Keratinocyte (primary cell): Measurements from ENCODE around the gene UCKL1. TPM values are rescaled to one million over a fixed set of nuclear protein-coding genes. Genes with fewer than 3 reads are reported as not detected.

Source experiments
- DNase-seq: peaks from one replicate; pipeline ENCODE4 v3.0.0-alpha.2; 2011; ENCODE audit warnings: low read depth, missing footprints, low spot score
- FAIRE-seq: peaks from 2 replicates; lab custom pipeline; 2011; peaks lifted over from hg19 to GRCh38; lab: Jason Lieb, UNC
- H2AFZ ChIP-seq: 2 replicates; pipeline ENCODE4 v1.6.0; 2012; ENCODE audit warnings: low read length, control low read depth, inconsistent platforms; ENCODE audit not compliant: control insufficient read depth
- H3K27ac ChIP-seq: 2 replicates; pipeline ENCODE4 v1.5.1; 2011; ENCODE audit warnings: low read length; ENCODE audit not compliant: control insufficient read depth, insufficient read depth
- H3K27me3 ChIP-seq: 3 replicates; pipeline ENCODE4 v1.6.0; 2011; ENCODE audit warnings: low read length; ENCODE audit not compliant: control insufficient read depth, insufficient read depth; ENCODE audit errors: extremely low read depth
- H3K36me3 ChIP-seq, 2 experiments: 2 replicates in 1 of 2; 3 replicates in 1 of 2; pipeline ENCODE4 v1.5.1; 2011; ENCODE audit warnings: low read length in 2 of 2, mild to moderate bottlenecking in 1 of 2; ENCODE audit not compliant: control insufficient read depth in 2 of 2, insufficient read depth in 2 of 2; ENCODE audit errors: extremely low read depth in 1 of 2
- H3K4me1 ChIP-seq: 3 replicates; pipeline ENCODE4 v1.5.1; 2011; ENCODE audit warnings: low read length; ENCODE audit not compliant: control insufficient read depth, insufficient read depth; ENCODE audit errors: extremely low read depth
- H3K4me2 ChIP-seq: 3 replicates; pipeline ENCODE4 v1.6.0; 2011; ENCODE audit warnings: low read depth, low read length; ENCODE audit not compliant: control insufficient read depth, insufficient read depth; ENCODE audit errors: extremely low read depth
- H3K4me3 ChIP-seq, 3 experiments: fragments of 200-600 bp in 1 of 3; sonication (generic) in 1 of 3; 2 replicates in 2 of 3; 3 replicates in 1 of 3; pipeline ENCODE4 v1.5.1; 2011 to 2016; ENCODE audit warnings: low read length in 3 of 3, mild to moderate bottlenecking in 3 of 3, control low read depth in 2 of 3, inconsistent platforms in 1 of 3, low read depth in 1 of 3, mixed read lengths in 1 of 3, mixed run types in 1 of 3, moderate library complexity in 1 of 3; ENCODE audit not compliant: control insufficient read depth in 2 of 3, insufficient read depth in 2 of 3; ENCODE audit errors: extremely low read depth in 1 of 3
- H3K79me2 ChIP-seq: 2 replicates; pipeline ENCODE4 v1.6.0; 2012; ENCODE audit warnings: low read length; ENCODE audit not compliant: control insufficient read depth, insufficient read depth
- H3K9ac ChIP-seq: 3 replicates; pipeline ENCODE4 v1.6.0; 2011; ENCODE audit warnings: low read length; ENCODE audit not compliant: control insufficient read depth, insufficient read depth; ENCODE audit errors: extremely low read depth
- H3K9me1 ChIP-seq: 3 replicates; pipeline ENCODE4 v1.6.0; 2011; ENCODE audit warnings: low read length; ENCODE audit not compliant: control insufficient read depth, insufficient read depth; ENCODE audit errors: extremely low read depth
- H3K9me3 ChIP-seq: 2 replicates; pipeline ENCODE4 v1.5.1; 2012; ENCODE audit warnings: low read depth, low read length; ENCODE audit not compliant: control insufficient read depth
- H4K20me1 ChIP-seq: 3 replicates; pipeline ENCODE4 v1.6.0; 2011; ENCODE audit warnings: low read length; ENCODE audit not compliant: control insufficient read depth, insufficient read depth; ENCODE audit errors: extremely low read depth
- CTCF ChIP-seq, 3 experiments: IDR thresholded peaks in 1 of 3; conservative IDR thresholded peaks in 1 of 3; optimal IDR thresholded peaks in 1 of 3; 2 replicates in 2 of 3; 3 replicates in 1 of 3; pipeline versions ENCODE3 to v1.5.1; 2011; ENCODE audit warnings: low read length in 3 of 3, mild to moderate bottlenecking in 3 of 3, moderate library complexity in 2 of 3, control low read depth in 1 of 3, inconsistent platforms in 1 of 3; ENCODE audit not compliant: insufficient read depth in 2 of 3; ENCODE audit errors: extremely low read depth in 1 of 3
- EZH2 ChIP-seq: IDR thresholded peaks from one replicate; pipeline ENCODE4 v1.6.1; 2012; ENCODE audit warnings: inconsistent platforms, mild to moderate bottlenecking, low read length, moderate library complexity
- dilution Hi-C: fragments of 300-500 bp; cut with MboI; formaldehyde crosslinking; loops from one replicate; pipeline ENCODE4 v1.7.0; 2020; ENCODE audit warnings: low sequenced_read_pairs; ENCODE audit not compliant: extremely low pct_ligation_motif_present
- polyA plus RNA-seq, 5 experiments: library from polyadenylated mRNA; depleted of rRNA in 3 of 5; stranded (reverse) in 3 of 5; stranded (forward) in 1 of 5; unstranded in 1 of 5; fragments of >200 nt; gene quantifications; 1 replicate in 1 of 5; 2 replicates in 3 of 5; 3 replicates in 1 of 5; pipeline versions ENCODE4 v1.2.1 to v1.2.3, GENCODE V29; 2011 to 2012; ENCODE audit warnings: missing spikeins in 2 of 5, low read depth in 1 of 5, low replicate concordance in 1 of 5

The UCKL1 gene
- polyA plus RNA-seq, 1 donor (not counting 4 experiments of a cell fraction or from before 2014, with no cell fraction given): 24.1 TPM

GRCh38 chr20:63937596-63937995 lies 18.6 kb downstream of the UCKL1 start:
- Histone ChIP-seq H3K9me3 (no peaks in the 10 kb centered on the region), H3K4me1 (peaks cover 6% of the 10 kb centered on the region), H3K27ac (no peak overlapping the region), H3K36me3 (peaks cover 29 to 35% of the 10 kb centered on the region in 2 experiments), H3K9ac (no peak overlapping the region), H4K20me1 (peaks cover 14% of the 10 kb centered on the region), H2AFZ (no peak overlapping the region), H3K4me3 (no peak overlapping the region), H3K9me1 (no peaks in the 10 kb centered on the region), H3K4me2 (no peak overlapping the region), H3K27me3 (no peaks in the 10 kb centered on the region), H3K79me2 (peaks cover 36% of the 10 kb centered on the region)
- TF ChIP-seq EZH2: no peak
- no peak for TF ChIP-seq CTCF (optimal IDR thresholded peaks at IDR 0.05 in 1 of 3, IDR thresholded peaks at IDR 0.05 in 1 of 3, conservative IDR thresholded peaks at IDR 0.05 in 1 of 3; ENCODE audit: extremely low read depth in 1 of 3, insufficient read depth in 2 of 3, low read length in 3 of 3)
- DNase-seq: no peak
- dilution Hi-C loops: no loop called here
- no peak for FAIRE-seq

GRCh38 chr20:63935447-63935846 lies 20.8 kb downstream of the UCKL1 start:
- Histone ChIP-seq H3K9me1 (no peaks in the 10 kb centered on the region), H3K27me3 (no peaks in the 10 kb centered on the region), H3K9me3 (no peaks in the 10 kb centered on the region), H2AFZ (no peak overlapping the region), H3K4me2 (no peak overlapping the region), H3K27ac (no peak overlapping the region), H3K36me3 (peaks cover 42 to 47% of the 10 kb centered on the region in 2 experiments), H3K4me3 (no peak overlapping the region), H3K79me2 (peaks cover 57% of the 10 kb centered on the region), H4K20me1 (peaks cover 15% of the 10 kb centered on the region), H3K4me1 (no peaks in the 10 kb centered on the region), H3K9ac (no peak overlapping the region)
- FAIRE-seq: no peak
- dilution Hi-C loops: no loop called here
- no peak for DNase-seq
- no peak for TF ChIP-seq EZH2
- TF ChIP-seq CTCF (optimal IDR thresholded peaks at IDR 0.05 in 1 of 3, IDR thresholded peaks at IDR 0.05 in 1 of 3, conservative IDR thresholded peaks at IDR 0.05 in 1 of 3; ENCODE audit: extremely low read depth in 1 of 3, insufficient read depth in 2 of 3, low read length in 3 of 3): no peak
